Calu3 (cell line): ENCODE results near the gene EPGN. TPM values are rescaled to one million over a fixed set of nuclear protein-coding genes. Genes with fewer than 3 reads are reported as not detected.

Experiments used
- BruUV-seq: library from RNA; stranded (reverse); fragments of 400-500 nt; replicated peaks from 2 replicates; lab custom pipeline; 2021; lab: Mats Ljungman, UMichigan
- CTCF ChIA-PET: fragments of 300-600 bp; sonication (Branson Sonifier 250); formaldehyde crosslinking; loops from one replicate; lab custom pipeline; 2022; ENCODE audit warnings: antibody characterized with exemption; lab: Charles Lee
- DNase-seq: peaks from one replicate; pipeline ENCODE4 v3.0.0; 2022
- H3K27ac Mint-ChIP-seq: one replicate; pipeline ENCODE4 v1.8.0; 2022; ENCODE audit warnings: mixed read lengths; ENCODE audit not compliant: unreplicated experiment
- H3K27me3 Mint-ChIP-seq: one replicate; pipeline ENCODE4 v1.8.0; 2022; ENCODE audit warnings: mixed read lengths; ENCODE audit not compliant: unreplicated experiment
- H3K36me3 Mint-ChIP-seq: one replicate; pipeline ENCODE4 v1.8.0; 2022; ENCODE audit warnings: mild to moderate bottlenecking, moderate library complexity, mixed read lengths; ENCODE audit not compliant: insufficient read depth, unreplicated experiment
- H3K4me1 Mint-ChIP-seq: one replicate; pipeline ENCODE4 v1.8.0; 2022; ENCODE audit warnings: mild to moderate bottlenecking, low read depth, mixed read lengths; ENCODE audit not compliant: unreplicated experiment
- H3K4me3 Mint-ChIP-seq: one replicate; pipeline ENCODE4 v1.8.0; 2022; ENCODE audit warnings: mild to moderate bottlenecking, low read depth, moderate library complexity, mixed read lengths; ENCODE audit not compliant: unreplicated experiment
- H3K9me3 Mint-ChIP-seq: one replicate; pipeline ENCODE4 v1.8.0; 2022; ENCODE audit warnings: low read depth, mixed read lengths; ENCODE audit not compliant: unreplicated experiment
- CTCF ChIP-seq: fragments of 200-600 bp; IDR thresholded peaks from one replicate; pipeline ENCODE4 v1.8.0; 2022; ENCODE audit warnings: antibody characterized with exemption; ENCODE audit not compliant: unreplicated experiment
- intact Hi-C: fragments of 100-400 bp; cut with micrococcal nuclease; formaldehyde crosslinking; loops from one replicate; pipeline ENCODE4 v1.10.0; 2022; ENCODE audit not compliant: unreplicated experiment
- total RNA-seq: library from RNA; stranded (reverse); gene quantifications from 2 replicates; pipeline ENCODE4 v1.2.3, GENCODE V29; 2022

EPGN gene
- total RNA-seq, 1 experiment from 2014 or later, result 0.40 TPM

GRCh38 chr4:74263551-74263950, 44.7 kb upstream of the EPGN start:
- DNase-seq, result no peak
- no TSS peak for BruUV-seq
- intact Hi-C loops, result no loop called here
- CTCF ChIA-PET, result no interaction called here
- H3K36me3 Mint-ChIP-seq, result no peaks in the 10 kb centered on the region
- no peaks in the 10 kb centered on the region for H3K9me3 Mint-ChIP-seq
- H3K27me3 Mint-ChIP-seq, result no peaks in the 10 kb centered on the region
- no peak overlapping the region for H3K4me3 Mint-ChIP-seq
- peaks cover 8% of the 10 kb centered on the region for H3K4me1 Mint-ChIP-seq
- H3K27ac Mint-ChIP-seq, result no peak overlapping the region
- no peak for TF ChIP-seq CTCF

GRCh38 chr4:74266081-74266480, 42.2 kb upstream of the EPGN start:
- no TSS peak for BruUV-seq
- Mint-ChIP-seq H3K27ac (no peak overlapping the region), H3K4me1 (no peaks in the 10 kb centered on the region), H3K9me3 (no peaks in the 10 kb centered on the region), H3K36me3 (no peaks in the 10 kb centered on the region), H3K4me3 (no peak overlapping the region), H3K27me3 (no peaks in the 10 kb centered on the region)
- CTCF ChIA-PET, result no interaction called here
- DNase-seq, result no peak
- TF ChIP-seq CTCF, result no peak
- intact Hi-C loops, result no loop called here

- CTCF ChIA-PET, result no interaction called here
- H3K4me3 Mint-ChIP-seq, result no peak overlapping the region
- no peaks in the 10 kb centered on the region for H3K9me3 Mint-ChIP-seq
- no peaks in the 10 kb centered on the region for H3K36me3 Mint-ChIP-seq
- BruUV-seq, result no TSS peak
- no peak overlapping the region for H3K27ac Mint-ChIP-seq
- TF ChIP-seq CTCF, result no peak
- no peaks in the 10 kb centered on the region for H3K4me1 Mint-ChIP-seq
- no peak for DNase-seq
- intact Hi-C loops, result no loop called here
- H3K27me3 Mint-ChIP-seq, result no peaks in the 10 kb centered on the region
Measured at GRCh38 chr4:74267998-74268606, 40.2 kb upstream of the EPGN start.

GRCh38 chr4:74268643-74269042, 39.6 kb upstream of the EPGN start:
- H3K36me3 Mint-ChIP-seq, result no peaks in the 10 kb centered on the region
- no peaks in the 10 kb centered on the region for H3K27me3 Mint-ChIP-seq
- no peak for DNase-seq
- H3K27ac Mint-ChIP-seq, result no peak overlapping the region
- H3K4me1 Mint-ChIP-seq, result no peaks in the 10 kb centered on the region
- BruUV-seq, result no TSS peak
- no peak for TF ChIP-seq CTCF
- H3K9me3 Mint-ChIP-seq, result no peaks in the 10 kb centered on the region
- intact Hi-C loops, result no loop called here
- H3K4me3 Mint-ChIP-seq, result no peak overlapping the region
- CTCF ChIA-PET, result no interaction called here
